Stomach (tissue), 9 donors: ENCODE measurements around the gene SLC25A1. TPM values are rescaled to one million over a fixed set of nuclear protein-coding genes. Genes with fewer than 3 reads are reported as not detected.

Source experiments
- DNase-seq, 2 donors: peaks; one replicate each; pipeline versions ENCODE4 v3.0.0 to v3.0.0-alpha.2; 2013 to 2019
- H3K27ac ChIP-seq, 5 donors: fragments of 200-600 bp in 4 of 5; sonication (generic) in 4 of 5; one replicate each; pipeline ENCODE4 v1.5.1; 2013 to 2019; ENCODE audit warnings: mild to moderate bottlenecking in 1 of 5, moderate library complexity in 1 of 5
- H3K27me3 ChIP-seq, 3 donors: fragments of 200-600 bp; sonication (generic); one replicate each; pipeline ENCODE4 v1.5.1; 2017 to 2019; ENCODE audit warnings: mixed run types in 1 of 3
- H3K36me3 ChIP-seq, 4 donors: fragments of 200-600 bp; sonication (generic); 1 replicate in 3 of 4; 2 replicates in 1 of 4; pipeline ENCODE4 v1.5.1; 2016 to 2019
- H3K4me1 ChIP-seq, 4 donors: fragments of 200-600 bp; sonication (generic); one replicate each; pipeline ENCODE4 v1.5.1; 2016 to 2019
- H3K4me3 ChIP-seq, 4 donors: fragments of 200-600 bp; sonication (generic) in 3 of 4; one replicate each; pipeline ENCODE4 v1.5.1; 2016 to 2019; ENCODE audit warnings: mild to moderate bottlenecking in 1 of 4
- H3K9me3 ChIP-seq, 4 donors: fragments of 200-600 bp; sonication (generic); one replicate each; pipeline ENCODE4 v1.5.1; 2016 to 2019
- CTCF ChIP-seq, 7 experiments: fragments of 450-650 bp in 4 of 7; fragments of 200-600 bp in 3 of 7; sonication (generic) in 3 of 7; IDR thresholded peaks; one replicate each; pipeline ENCODE4 v1.5.1; 2016 to 2019; ENCODE audit warnings: antibody characterized with exemption in 7 of 7, control low read depth in 2 of 7, mild to moderate bottlenecking in 1 of 7
- EP300 ChIP-seq: sonication (generic); formaldehyde crosslinking; IDR thresholded peaks from one replicate; pipeline ENCODE4 v1.6.1; 2017; ENCODE audit warnings: antibody characterized with exemption
- POLR2A ChIP-seq, 4 donors: fragments of 450-650 bp; IDR thresholded peaks; one replicate each; pipeline ENCODE4 v1.6.1; 2016; ENCODE audit warnings: antibody characterized with exemption in 4 of 4, control low read depth in 2 of 4, mild to moderate bottlenecking in 1 of 4, moderate library complexity in 1 of 4
- POLR2AphosphoS5 ChIP-seq, 3 donors: sonication (generic); formaldehyde crosslinking; IDR thresholded peaks; one replicate each; pipeline ENCODE4 v1.6.1; 2016; ENCODE audit warnings: antibody characterized with exemption in 3 of 3
- WGBS, 5 donors: extraction: QIAGEN DNeasy Blood & Tissue Kit in 3 of 5; methylation state at CpG; one replicate each; pipeline versions ENCODE4 v1.1.5 to v1.1.7; 2013 to 2018; 5-methylcytosine and 5-hydroxymethylcytosine counted together
- intact Hi-C: fragments of 100-400 bp; cut with DNase I; formaldehyde crosslinking; loops from one replicate; pipeline ENCODE4 v1.15.1; 2023; ENCODE audit warnings: low total_unique reads
- polyA plus RNA-seq, 3 donors: library from polyadenylated mRNA; stranded (reverse); fragments of 200-250 nt; gene quantifications; one replicate each; pipeline ENCODE4 v1.2.3, GENCODE V29; 2013
- total RNA-seq, 5 donors: library from RNA; depleted of rRNA; stranded (reverse); fragments of >200 nt; gene quantifications; one replicate each; pipeline versions ENCODE4 v1.1.0 to v1.2.3, GENCODE V29; 2014 to 2016
- donor health status: healthy with polysubstance abuse.
- donor health status: Bipolar disorder and iron deficiency.
- donor health status: healthy.

Gene SLC25A1
- total and polyA plus RNA-seq, 8 donors = 1.2 to 165 (median 54.3) TPM

- 85 to 89% (median 88%) methylated on average over 9 to 19 of the region's 19 CpGs for WGBS, 5 donors
- H3K27me3 ChIP-seq = no peaks in the 10 kb centered on the region
- H3K27ac ChIP-seq = no peak overlapping the region
- H3K4me1 ChIP-seq = peaks cover 5 to 9% (median 7%) of the 10 kb centered on the region in 4 donors
- no peaks in the 10 kb centered on the region for H3K9me3 ChIP-seq
- H3K4me3 ChIP-seq = no peak overlapping the region
- intact Hi-C loops = no loop called here
- H3K36me3 ChIP-seq = peaks cover 0 to 9% (median 7%) of the 10 kb centered on the region in 4 donors
- no peak for TF ChIP-seq POLR2A (IDR thresholded peaks at IDR 0.05)
- TF ChIP-seq POLR2AphosphoS5 (IDR thresholded peaks at IDR 0.05) = no peak
- no peak for TF ChIP-seq EP300
- TF ChIP-seq CTCF (IDR thresholded peaks at IDR 0.05) = no peak
- DNase-seq = no peak
Observed at GRCh38 chr22:19126309-19127273, 51.9 kb downstream of the SLC25A1 start.

Other genes starting within 250 kb of the SLC25A1 start
- gene PRODH, start 242.4 kb downstream of the SLC25A1 start, total RNA-seq = 100 to 1,000 TPM in 1 of 5 donors, 1 to 10 TPM in 1, under 1 TPM in 2, not detected in 1; 0.58 to 240 (median 2.8) TPM
- gene PRODH, start 242.4 kb downstream of the SLC25A1 start, polyA plus RNA-seq = 1 to 10 TPM in 1 of 3 donors, under 1 TPM in 1, not detected in 1; 0.19 to 3.5 TPM
- gene DGCR2, start 56.3 kb downstream of the SLC25A1 start, total RNA-seq = 10 to 100 TPM; 11.1 to 75.3 (median 50.9) TPM
- 10 to 100 TPM in 2 of 3 donors, 1 to 10 TPM in 1; 5.0 to 22.2 (median 15.2) TPM for gene DGCR2, start 56.3 kb downstream of the SLC25A1 start, polyA plus RNA-seq
- gene TSSK2, start 47.4 kb downstream of the SLC25A1 start, total RNA-seq = not detected
- under 1 TPM in 1 of 3 donors, not detected in 2; 0.08 TPM for gene TSSK2, start 47.4 kb downstream of the SLC25A1 start, polyA plus RNA-seq
- 1 to 10 TPM in 4 of 5 donors, not detected in 1; 1.4 to 9.4 (median 7.9) TPM for gene ESS2, start 34.1 kb downstream of the SLC25A1 start, total RNA-seq
- gene ESS2, start 34.1 kb downstream of the SLC25A1 start, polyA plus RNA-seq = 10 to 100 TPM; 13.3 to 18.5 (median 16.4) TPM
- not detected for gene GSC2, start 28.4 kb downstream of the SLC25A1 start, total RNA-seq
- gene GSC2, start 28.4 kb downstream of the SLC25A1 start, polyA plus RNA-seq = not detected
- 10 to 100 TPM in 1 of 5 donors, 1 to 10 TPM in 4; 4.1 to 10.1 (median 5.5) TPM for gene CLTCL1, start 113.0 kb upstream of the SLC25A1 start, total RNA-seq
- 1 to 10 TPM; 3.0 to 3.8 (median 3.5) TPM for gene CLTCL1, start 113.0 kb upstream of the SLC25A1 start, polyA plus RNA-seq